ENCODE data around the gene CYTH2. TPM values are rescaled to one million over a fixed set of nuclear protein-coding genes. Genes with fewer than 3 reads are reported as not detected.

CYTH2 gene
- total RNA-seq, 1 donor from 2014 or later, result 81.6 TPM

DNA sequence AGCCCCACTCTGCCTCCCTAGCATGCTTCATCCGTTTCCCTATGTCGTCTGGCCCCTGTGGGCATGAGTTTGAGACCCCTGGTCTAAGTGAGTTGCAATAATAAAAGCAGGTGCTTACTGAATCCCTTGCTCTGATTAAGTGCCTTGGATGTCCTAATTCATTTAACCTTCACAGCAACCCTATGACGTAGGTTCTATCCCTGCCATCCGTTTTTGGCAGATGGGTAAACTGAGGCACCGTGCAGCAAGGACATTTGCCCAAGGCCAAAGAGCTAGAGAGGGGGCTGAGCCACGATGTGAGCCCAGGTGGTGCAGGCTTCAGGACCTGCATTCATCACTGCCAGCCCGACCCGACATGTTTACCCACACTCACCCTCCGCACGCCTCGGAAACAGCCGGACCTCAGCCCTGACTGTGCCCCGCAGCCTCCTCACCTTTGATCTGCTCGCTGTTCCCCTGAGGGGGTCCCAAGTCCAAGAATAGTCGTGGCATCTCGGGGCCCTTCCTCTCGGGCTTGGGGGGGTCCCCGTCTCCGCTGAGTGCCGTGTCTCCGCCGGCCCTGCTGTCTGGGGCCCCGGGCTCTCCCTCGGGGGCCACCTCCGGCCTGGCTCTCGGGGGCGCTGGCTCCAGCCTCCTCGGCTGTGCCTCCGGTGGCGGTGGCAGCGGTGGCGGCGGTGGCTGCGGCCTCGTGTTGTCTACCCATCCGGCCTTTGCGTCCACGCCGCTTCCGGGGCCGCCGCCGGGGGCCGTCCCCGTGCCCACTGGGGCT lies 28.0 kb downstream of the CYTH2 start:
- TF ChIP-seq CTCF (conservative IDR thresholded peaks at IDR 0.05; ENCODE audit: low read depth, low read length), result no peak
- DNase-seq (ENCODE audit: low read depth), result no peak
- no peak overlapping the region for H3K4me3 ChIP-seq (ENCODE audit: low read depth, low read length)

- TF ChIP-seq CTCF (conservative IDR thresholded peaks at IDR 0.05; ENCODE audit: low read depth, low read length), result no peak
- H3K4me3 ChIP-seq (ENCODE audit: low read depth, low read length), result no peak overlapping the region
- DNase-seq (ENCODE audit: low read depth), result no peak
Observed at GRCh38 chr19:48497728-48498594, 28.8 kb downstream of the CYTH2 start.

DNA sequence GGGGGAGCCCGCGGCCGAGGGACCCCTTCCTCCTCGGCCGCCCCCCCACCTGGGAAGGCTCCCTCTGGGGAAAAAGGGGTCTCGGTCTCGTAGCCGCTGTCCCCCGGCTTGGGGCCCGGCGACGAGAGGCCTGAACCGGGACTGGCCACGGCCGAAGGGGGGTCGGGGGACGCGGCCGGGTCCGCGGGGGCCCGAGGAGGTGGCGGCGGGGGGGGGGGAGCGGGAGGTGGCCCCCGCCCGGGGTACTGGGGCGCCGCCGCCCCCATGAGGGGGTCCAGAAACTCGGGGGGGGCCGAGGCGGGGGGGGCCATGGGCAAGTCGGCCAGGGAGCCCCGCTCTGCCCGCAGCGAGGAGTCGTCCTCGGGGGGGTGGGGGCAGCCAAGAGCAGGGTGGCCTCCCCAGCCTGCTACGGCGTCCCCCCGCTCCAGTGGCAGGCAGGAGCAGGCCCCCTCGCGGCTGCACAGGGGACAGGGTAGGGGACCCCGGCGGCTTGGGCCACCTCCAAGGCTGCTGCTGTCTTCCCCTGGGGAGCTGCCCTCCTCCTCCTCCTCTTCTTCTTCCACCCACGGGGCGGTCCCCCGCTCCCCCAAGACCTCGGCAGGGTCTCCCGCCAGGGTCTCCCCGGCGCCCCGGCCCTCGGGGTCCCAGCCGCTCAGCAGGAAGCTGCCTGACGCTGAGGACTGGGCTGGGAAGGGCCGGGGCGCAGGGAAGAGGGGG lies 29.6 kb downstream of the CYTH2 start:
- TF ChIP-seq CTCF (conservative IDR thresholded peaks at IDR 0.05; ENCODE audit: low read depth, low read length), result no peak
- H3K4me3 ChIP-seq (ENCODE audit: low read depth, low read length), result no peak overlapping the region
- DNase-seq (ENCODE audit: low read depth), result no peak

GRCh38 chr19:48499316-48500090 lies 30.3 kb downstream of the CYTH2 start:
- TF ChIP-seq CTCF (conservative IDR thresholded peaks at IDR 0.05; ENCODE audit: low read depth, low read length), result no peak
- H3K4me3 ChIP-seq (ENCODE audit: low read depth, low read length), result no peak overlapping the region
- no peak for DNase-seq (ENCODE audit: low read depth)

DNA sequence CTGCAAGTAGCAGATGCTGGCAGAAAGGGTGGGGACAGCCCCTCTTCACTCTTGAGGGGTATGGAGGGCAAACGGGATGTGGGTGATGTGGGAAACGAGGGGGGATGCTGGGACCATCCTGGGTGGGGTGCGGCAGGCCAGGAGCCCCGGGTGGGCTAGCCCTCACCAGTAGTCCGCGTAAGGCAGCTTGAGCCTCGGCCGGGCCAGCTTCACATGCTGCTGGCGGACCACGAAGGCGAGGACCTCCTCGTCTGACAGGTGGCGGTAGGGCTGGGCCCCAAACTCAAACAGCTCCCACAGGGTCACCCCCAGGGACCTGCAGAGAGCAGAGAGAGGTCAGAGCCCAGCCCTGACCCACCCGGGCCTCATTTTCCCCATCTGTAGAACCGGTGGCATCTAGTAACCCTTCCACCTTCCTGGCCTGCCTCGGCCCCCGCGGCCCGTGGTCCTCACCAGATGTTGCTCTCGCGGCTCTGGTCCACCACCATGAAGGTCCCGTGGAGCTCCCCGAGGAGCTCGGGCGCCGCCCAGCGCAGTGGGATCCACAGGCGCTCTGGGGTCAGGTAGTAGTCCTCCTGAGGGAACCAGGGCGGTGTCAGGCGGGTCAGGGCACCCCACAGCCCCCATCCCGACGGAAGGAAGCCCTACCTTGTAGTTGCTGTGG lies 31.8 kb downstream of the CYTH2 start:
- no peak for TF ChIP-seq CTCF (conservative IDR thresholded peaks at IDR 0.05; ENCODE audit: low read depth, low read length)
- peak overlapping the region; percentile 52 for H3K4me3 ChIP-seq (ENCODE audit: low read depth, low read length)

More for the DNA sequence above, 31.8 kb downstream of the CYTH2 start:
- DNase-seq (ENCODE audit: low read depth), result no peak
